Gastroesophageal sphincter (tissue), 4 donors: Measurements from ENCODE around the gene TMEM232. TPM values are rescaled to one million over a fixed set of nuclear protein-coding genes. Genes with fewer than 3 reads are reported as not detected.
A peak's percentile ranks its signal among the peaks of the same experiment; 100 is the strongest.

Source experiments
- ATAC-seq: fragments of 150-250 bp; one replicate; pipeline ENCODE4 v1.9.1; 2016; ENCODE audit warnings: mild to moderate bottlenecking, moderate library complexity
- H3K27ac ChIP-seq, 4 donors: fragments of 200-600 bp; sonication (generic) in 3 of 4; 1 replicate in 3 of 4; 2 replicates in 1 of 4; pipeline ENCODE4 v1.5.1; 2016 to 2019
- H3K27me3 ChIP-seq: fragments of 200-600 bp; sonication (generic); one replicate; pipeline ENCODE4 v1.5.1; 2019
- H3K36me3 ChIP-seq, 2 donors: fragments of 200-600 bp; sonication (generic); one replicate each; pipeline ENCODE4 v1.5.1; 2019; ENCODE audit warnings: control low read depth in 1 of 2
- H3K4me1 ChIP-seq, 3 donors: fragments of 200-600 bp; sonication (generic); 1 replicate in 2 of 3; 2 replicates in 1 of 3; pipeline ENCODE4 v1.5.1; 2016 to 2019; ENCODE audit warnings: control low read depth in 2 of 3
- H3K4me3 ChIP-seq, 2 donors: fragments of 200-600 bp; sonication (generic); one replicate each; pipeline ENCODE4 v1.5.1; 2019; ENCODE audit warnings: mild to moderate bottlenecking in 1 of 2, moderate library complexity in 1 of 2
- H3K9me3 ChIP-seq, 3 donors: fragments of 200-600 bp; sonication (generic); one replicate each; pipeline ENCODE4 v1.5.1; 2017 to 2019; ENCODE audit warnings: control low read depth in 2 of 3
- EP300 ChIP-seq: sonication (generic); formaldehyde crosslinking; IDR thresholded peaks from one replicate; pipeline ENCODE4 v1.6.1; 2017; ENCODE audit warnings: antibody characterized with exemption, mild to moderate bottlenecking
- POLR2A ChIP-seq, 2 donors: fragments of 450-650 bp; IDR thresholded peaks; one replicate each; pipeline ENCODE4 v1.6.1; 2017; ENCODE audit warnings: antibody characterized with exemption in 2 of 2, mild to moderate bottlenecking in 2 of 2, moderate library complexity in 1 of 2
- POLR2AphosphoS5 ChIP-seq: sonication (generic); formaldehyde crosslinking; IDR thresholded peaks from one replicate; pipeline ENCODE4 v1.6.1; 2017; ENCODE audit warnings: antibody characterized with exemption
- WGBS, 2 donors: methylation state at CpG; one replicate each; pipeline ENCODE4 v1.1.5; 2018; ENCODE audit warnings: low coverage in 1 of 2; 5-methylcytosine and 5-hydroxymethylcytosine counted together
- total RNA-seq, 4 donors: library from RNA; depleted of rRNA; stranded (reverse); fragments of >200 nt; gene quantifications; one replicate each; pipeline ENCODE4 v1.1.0, GENCODE V29; 2016
- TF ChIP-seq, protein P1 (sequence below), 4 experiments: fragments of 200-600 bp in 2 of 4; fragments of 450-650 bp in 2 of 4; sonication (generic) in 1 of 4; IDR thresholded peaks; one replicate each; pipeline ENCODE4 v1.5.1; 2017 to 2019; ENCODE audit warnings: antibody characterized with exemption in 4 of 4, mild to moderate bottlenecking in 2 of 4, moderate library complexity in 2 of 4

The TMEM232 gene
- total RNA-seq, 4 donors from 2014 or later = 2.2 to 5.1 (median 3.8) TPM

DNA sequence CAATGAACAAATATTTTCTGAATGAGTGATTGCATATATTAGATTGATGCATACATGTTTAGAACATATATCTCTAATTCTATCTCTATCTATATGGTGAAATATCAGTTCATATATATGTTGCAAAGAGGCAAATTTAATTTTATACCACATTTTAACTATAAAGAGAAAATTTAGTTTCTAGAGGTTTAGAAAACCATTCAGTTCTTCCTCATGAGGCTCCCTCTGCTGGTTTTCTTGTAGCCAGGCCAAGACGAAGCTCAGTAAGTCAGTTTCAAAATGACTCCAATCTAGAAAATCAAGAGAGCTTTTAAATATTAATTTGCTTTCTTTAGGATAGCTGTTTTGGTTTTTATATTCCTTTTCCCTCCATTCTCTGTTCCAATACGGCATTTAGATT lies 312.1 kb downstream of the TMEM232 start:
- no peaks in the 10 kb centered on the region for H3K4me1 ChIP-seq
- no peak overlapping the region for H3K27ac ChIP-seq
- ATAC-seq = no peak
- H3K4me3 ChIP-seq = no peak overlapping the region
- 38 to 60% methylated on average over 2 of the region's 2 CpGs for WGBS, 2 donors
- no peaks in the 10 kb centered on the region for H3K9me3 ChIP-seq
- no peak for TF ChIP-seq POLR2A (IDR thresholded peaks at IDR 0.05)
- TF ChIP-seq, protein P1, sequence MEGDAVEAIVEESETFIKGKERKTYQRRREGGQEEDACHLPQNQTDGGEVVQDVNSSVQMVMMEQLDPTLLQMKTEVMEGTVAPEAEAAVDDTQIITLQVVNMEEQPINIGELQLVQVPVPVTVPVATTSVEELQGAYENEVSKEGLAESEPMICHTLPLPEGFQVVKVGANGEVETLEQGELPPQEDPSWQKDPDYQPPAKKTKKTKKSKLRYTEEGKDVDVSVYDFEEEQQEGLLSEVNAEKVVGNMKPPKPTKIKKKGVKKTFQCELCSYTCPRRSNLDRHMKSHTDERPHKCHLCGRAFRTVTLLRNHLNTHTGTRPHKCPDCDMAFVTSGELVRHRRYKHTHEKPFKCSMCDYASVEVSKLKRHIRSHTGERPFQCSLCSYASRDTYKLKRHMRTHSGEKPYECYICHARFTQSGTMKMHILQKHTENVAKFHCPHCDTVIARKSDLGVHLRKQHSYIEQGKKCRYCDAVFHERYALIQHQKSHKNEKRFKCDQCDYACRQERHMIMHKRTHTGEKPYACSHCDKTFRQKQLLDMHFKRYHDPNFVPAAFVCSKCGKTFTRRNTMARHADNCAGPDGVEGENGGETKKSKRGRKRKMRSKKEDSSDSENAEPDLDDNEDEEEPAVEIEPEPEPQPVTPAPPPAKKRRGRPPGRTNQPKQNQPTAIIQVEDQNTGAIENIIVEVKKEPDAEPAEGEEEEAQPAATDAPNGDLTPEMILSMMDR (IDR thresholded peaks at IDR 0.05) = peak in 2 of 4 experiments; percentile 7 to 10
- H3K27me3 ChIP-seq = no peaks in the 10 kb centered on the region
- H3K36me3 ChIP-seq = no peaks in the 10 kb centered on the region

DNA sequence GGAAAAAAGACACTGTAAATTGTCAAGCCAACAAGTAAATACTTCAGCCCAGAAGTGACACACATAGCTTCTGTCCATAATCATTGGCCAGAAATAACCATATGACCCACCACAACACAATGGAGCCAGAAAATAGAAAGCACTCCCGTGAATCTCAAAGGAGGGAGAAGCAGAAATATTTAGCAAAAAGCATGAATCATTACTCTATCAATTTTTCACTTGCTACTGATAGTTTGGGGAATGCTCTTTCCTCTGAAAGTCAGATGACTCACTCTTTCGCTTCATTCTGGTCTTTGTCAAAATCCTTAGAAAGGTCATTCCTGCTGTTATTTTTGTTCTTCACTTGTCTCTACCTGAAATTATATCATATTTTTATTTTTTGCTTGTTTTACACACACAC lies 312.6 kb downstream of the TMEM232 start:
- 40 to 72% methylated on average over 2 of the region's 2 CpGs for WGBS, 2 donors
- TF ChIP-seq EP300 = no peak
- TF ChIP-seq POLR2AphosphoS5 = peak; percentile 42
- Histone ChIP-seq H3K36me3 (no peaks in the 10 kb centered on the region), H3K4me3 (no peak overlapping the region), H3K27me3 (no peaks in the 10 kb centered on the region), H3K9me3 (no peaks in the 10 kb centered on the region), H3K27ac (no peak overlapping the region), H3K4me1 (no peaks in the 10 kb centered on the region)
- ATAC-seq = no peak

DNA sequence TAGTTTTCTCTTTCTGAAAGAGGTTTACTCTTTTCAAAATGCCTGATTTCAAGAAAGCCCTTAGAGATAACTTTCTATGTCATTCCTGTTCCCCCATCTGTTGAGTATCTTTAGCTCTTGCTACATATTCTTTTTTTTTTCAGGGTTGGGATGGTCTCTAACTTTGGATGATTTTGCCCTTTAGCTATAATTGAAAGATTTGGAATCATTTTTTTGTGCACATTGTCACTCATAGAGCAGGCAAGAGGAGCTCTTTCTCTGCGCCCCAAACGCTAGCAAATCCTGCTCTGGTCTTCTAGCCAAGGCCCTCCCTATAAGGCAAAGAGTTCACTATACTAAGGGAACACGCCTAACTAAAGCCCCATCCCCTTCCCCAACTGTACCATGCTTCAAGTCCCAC lies 316.9 kb downstream of the TMEM232 start:
- no peak overlapping the region for H3K4me3 ChIP-seq
- ATAC-seq = no peak
- H3K9me3 ChIP-seq = no peaks in the 10 kb centered on the region
- WGBS, 2 donors = 83% methylated on average over 1 of the region's 3 CpGs; no CpG with 5 or more reads in 1 of the 2 donors
- H3K36me3 ChIP-seq = no peaks in the 10 kb centered on the region
- no peaks in the 10 kb centered on the region for H3K27me3 ChIP-seq
- TF ChIP-seq, protein P1 (IDR thresholded peaks at IDR 0.05) = no peak
- TF ChIP-seq POLR2A (IDR thresholded peaks at IDR 0.05) = no peak
- TF ChIP-seq EP300 = no peak
- TF ChIP-seq POLR2AphosphoS5 = no peak
- no peaks in the 10 kb centered on the region for H3K4me1 ChIP-seq
- H3K27ac ChIP-seq = no peak overlapping the region

DNA sequence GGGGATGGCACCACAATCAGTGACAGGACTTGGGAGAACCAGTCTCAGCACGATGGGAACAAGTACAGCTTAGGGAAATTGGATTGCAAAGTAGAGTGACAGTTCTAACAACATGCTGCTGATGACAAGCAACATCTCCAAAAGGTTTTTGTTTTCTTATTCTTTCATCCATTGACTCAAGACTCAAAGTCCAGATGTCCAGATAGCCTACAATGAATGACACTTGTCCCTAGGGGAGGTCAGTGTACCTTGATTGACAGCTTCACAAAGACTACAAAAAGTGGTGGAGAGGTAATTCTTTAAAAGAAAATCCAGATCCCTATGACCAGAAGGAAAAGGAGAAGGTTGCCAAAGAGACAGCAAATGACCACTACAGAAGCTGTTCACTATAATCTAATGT lies 323.9 kb downstream of the TMEM232 start:
- WGBS, 2 donors = 73 to 86% methylated on average over 1 of the region's 1 CpG
- no peaks in the 10 kb centered on the region for H3K4me1 ChIP-seq
- no peak overlapping the region for H3K27ac ChIP-seq

DNA sequence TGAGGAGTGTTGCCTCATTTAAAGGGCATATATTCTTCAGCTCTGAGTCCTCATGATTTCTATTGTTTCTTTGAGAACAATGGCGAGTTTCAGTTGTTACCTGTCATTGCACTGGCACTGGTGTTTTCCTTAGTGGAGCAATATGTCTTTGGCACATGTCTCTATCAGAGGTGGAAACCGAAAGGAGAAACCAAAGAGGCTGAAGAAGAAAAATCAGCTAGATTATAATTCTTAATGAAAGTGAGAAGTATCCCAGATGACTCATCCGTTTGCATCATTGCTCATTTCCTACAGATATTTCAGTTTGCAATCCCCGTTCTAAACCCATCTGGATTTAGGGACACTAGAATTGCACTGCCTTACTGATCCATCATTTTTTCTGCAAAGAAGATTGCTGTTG lies 324.6 kb downstream of the TMEM232 start:
- Histone ChIP-seq H3K9me3 (no peaks in the 10 kb centered on the region), H3K4me3 (no peak overlapping the region), H3K27ac (no peak overlapping the region), H3K4me1 (no peaks in the 10 kb centered on the region), H3K27me3 (no peaks in the 10 kb centered on the region), H3K36me3 (no peaks in the 10 kb centered on the region)
- TF ChIP-seq EP300 (no peak), POLR2A (IDR thresholded peaks at IDR 0.05) (no peak), POLR2AphosphoS5 (no peak)
- TF ChIP-seq, protein P1 (IDR thresholded peaks at IDR 0.05) = no peak
- 54 to 76% methylated on average over 4 of the region's 4 CpGs for WGBS, 2 donors
- no peak for ATAC-seq

More for the DNA sequence above, 323.9 kb downstream of the TMEM232 start:
- H3K9me3 ChIP-seq = no peaks in the 10 kb centered on the region
- TF ChIP-seq, protein P1 (IDR thresholded peaks at IDR 0.05) = no peak
- TF ChIP-seq POLR2AphosphoS5 (no peak), POLR2A (IDR thresholded peaks at IDR 0.05) (no peak), EP300 (no peak)
- no peaks in the 10 kb centered on the region for H3K36me3 ChIP-seq
- no peak overlapping the region for H3K4me3 ChIP-seq
- no peak for ATAC-seq
- no peaks in the 10 kb centered on the region for H3K27me3 ChIP-seq
